22Rv1 (cell line): ENCODE results near the gene OAT.

Experiments
- H3K27ac ChIP-seq: fragments of 450-650 bp; 2 replicates; pipeline ENCODE4 v1.5.1; 2017
- ZFX ChIP-seq: fragments of 450-650 bp; IDR thresholded peaks from 2 replicates; pipeline ENCODE4 v1.6.1; 2017; ENCODE audit warnings: antibody characterized with exemption, borderline replicate concordance
- TF ChIP-seq, protein P1 (sequence below): fragments of 450-650 bp; IDR thresholded peaks from 2 replicates; pipeline ENCODE4 v1.5.1; 2017; ENCODE audit warnings: mild to moderate bottlenecking

Gene OAT

DNA sequence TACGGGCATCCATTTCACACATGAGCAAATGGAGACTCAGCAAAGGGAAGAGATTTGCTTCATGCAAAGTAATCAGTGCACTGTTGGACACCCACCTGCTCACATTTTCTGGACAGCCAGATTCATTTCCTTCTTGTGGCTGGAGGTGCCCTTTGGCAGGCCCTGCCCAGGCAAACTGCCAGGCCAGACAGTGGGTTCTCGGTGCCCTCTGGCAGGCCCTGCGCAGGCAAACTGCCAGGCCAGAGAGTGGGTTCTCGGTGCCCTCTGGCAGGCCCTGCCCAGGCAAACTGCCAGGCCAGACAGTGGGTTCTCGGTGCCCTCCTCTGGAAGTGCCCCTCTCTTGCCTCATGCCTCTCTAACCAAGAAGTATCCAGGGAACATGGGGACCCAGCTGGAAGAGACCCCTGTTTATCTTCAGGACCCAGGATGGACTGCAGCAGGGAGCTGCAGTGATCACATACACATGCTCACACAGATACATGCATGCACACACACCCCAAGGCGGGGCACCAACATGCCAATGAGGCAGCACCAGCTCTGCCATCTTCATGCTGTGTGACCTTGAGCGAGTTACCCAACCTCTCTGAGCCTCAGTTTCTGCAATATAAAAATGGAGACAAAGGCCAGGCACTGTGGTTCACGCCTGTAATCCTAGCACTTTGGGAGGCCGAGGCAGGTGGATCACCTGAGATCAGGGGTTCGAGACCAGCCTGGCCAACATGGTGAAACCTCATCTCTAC is 67.1 kb downstream of the OAT start:
- no peak overlapping the region for H3K27ac ChIP-seq
- TF ChIP-seq, protein P1, sequence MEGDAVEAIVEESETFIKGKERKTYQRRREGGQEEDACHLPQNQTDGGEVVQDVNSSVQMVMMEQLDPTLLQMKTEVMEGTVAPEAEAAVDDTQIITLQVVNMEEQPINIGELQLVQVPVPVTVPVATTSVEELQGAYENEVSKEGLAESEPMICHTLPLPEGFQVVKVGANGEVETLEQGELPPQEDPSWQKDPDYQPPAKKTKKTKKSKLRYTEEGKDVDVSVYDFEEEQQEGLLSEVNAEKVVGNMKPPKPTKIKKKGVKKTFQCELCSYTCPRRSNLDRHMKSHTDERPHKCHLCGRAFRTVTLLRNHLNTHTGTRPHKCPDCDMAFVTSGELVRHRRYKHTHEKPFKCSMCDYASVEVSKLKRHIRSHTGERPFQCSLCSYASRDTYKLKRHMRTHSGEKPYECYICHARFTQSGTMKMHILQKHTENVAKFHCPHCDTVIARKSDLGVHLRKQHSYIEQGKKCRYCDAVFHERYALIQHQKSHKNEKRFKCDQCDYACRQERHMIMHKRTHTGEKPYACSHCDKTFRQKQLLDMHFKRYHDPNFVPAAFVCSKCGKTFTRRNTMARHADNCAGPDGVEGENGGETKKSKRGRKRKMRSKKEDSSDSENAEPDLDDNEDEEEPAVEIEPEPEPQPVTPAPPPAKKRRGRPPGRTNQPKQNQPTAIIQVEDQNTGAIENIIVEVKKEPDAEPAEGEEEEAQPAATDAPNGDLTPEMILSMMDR, result no peak
- TF ChIP-seq ZFX, result no peak

DNA sequence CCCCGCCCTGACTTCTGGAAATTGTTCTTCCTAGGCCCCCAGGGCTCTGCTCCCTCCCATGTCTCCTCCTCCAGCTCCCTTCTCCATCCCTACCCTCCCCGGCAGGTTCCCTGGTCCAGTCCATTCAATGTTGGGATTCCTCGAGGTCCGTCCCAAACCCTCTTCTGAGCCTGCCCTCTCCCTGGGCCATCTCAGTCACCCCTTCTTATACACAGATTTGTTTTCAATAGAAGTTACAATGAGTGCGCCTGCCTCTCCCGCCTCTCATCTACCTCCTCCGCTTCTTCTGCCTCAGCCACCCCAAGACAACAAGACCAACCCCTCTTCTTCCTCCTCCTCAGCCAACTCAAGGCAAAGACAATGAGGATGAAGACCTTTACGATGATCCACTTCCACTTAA is 67.9 kb downstream of the OAT start:
- TF ChIP-seq, protein P1, result no peak
- TF ChIP-seq ZFX, result no peak
- H3K27ac ChIP-seq, result no peak overlapping the region

DNA sequence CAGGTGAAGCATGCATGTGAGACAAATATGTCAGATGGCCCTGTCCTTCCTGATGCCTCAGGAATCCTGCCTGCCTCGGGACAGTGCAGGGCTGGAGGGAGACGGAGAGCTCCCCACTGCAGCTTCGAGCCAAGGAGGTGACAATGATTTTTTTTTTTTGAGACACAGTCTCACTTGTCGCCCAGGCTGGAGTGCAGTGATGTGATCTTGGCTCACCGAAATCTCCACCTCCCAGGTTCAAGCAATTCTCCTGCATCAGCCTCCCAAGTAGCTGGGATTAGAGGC is 68.8 kb downstream of the OAT start:
- TF ChIP-seq, protein P1, result no peak
- TF ChIP-seq ZFX, result no peak

GRCh38 chr10:124349231-124349995 is 69.3 kb downstream of the OAT start:
- no peak overlapping the region for H3K27ac ChIP-seq
- TF ChIP-seq, protein P1, result no peak
- TF ChIP-seq ZFX, result no peak

More for the DNA sequence above, 68.8 kb downstream of the OAT start:
- no peak overlapping the region for H3K27ac ChIP-seq

DNA sequence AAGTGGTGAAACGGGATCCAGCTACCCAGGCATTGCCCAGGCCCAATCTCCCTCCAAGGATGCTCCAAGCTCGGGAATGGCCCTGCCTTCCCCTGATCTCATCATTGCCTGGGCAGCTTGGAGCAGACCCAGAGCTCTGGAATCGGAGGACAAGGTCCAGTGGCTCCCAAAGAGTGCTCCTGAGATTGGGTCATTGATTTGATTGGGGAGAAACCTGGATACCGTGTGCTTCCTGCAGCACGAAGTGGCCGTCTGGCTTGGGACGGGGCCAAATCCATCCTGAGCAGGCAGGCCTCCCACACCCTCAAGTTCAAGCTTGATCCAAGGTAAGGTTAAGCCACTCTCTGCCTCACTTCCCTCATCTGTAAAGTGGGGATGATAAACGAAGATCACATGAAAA is 69.9 kb downstream of the OAT start:
- TF ChIP-seq ZFX, result no peak
- TF ChIP-seq, protein P1, result no peak
- no peak overlapping the region for H3K27ac ChIP-seq

- TF ChIP-seq ZFX, result no peak
- TF ChIP-seq, protein P1, result no peak
- no peak overlapping the region for H3K27ac ChIP-seq
These were observed 70.8 kb downstream of the OAT start for GRCh38 chr10:124347956-124348355.
